ENCODE results near the gene CCDC197.
A peak's percentile ranks its signal among the peaks of the same experiment; 100 is the strongest.

Gene CCDC197

DNA sequence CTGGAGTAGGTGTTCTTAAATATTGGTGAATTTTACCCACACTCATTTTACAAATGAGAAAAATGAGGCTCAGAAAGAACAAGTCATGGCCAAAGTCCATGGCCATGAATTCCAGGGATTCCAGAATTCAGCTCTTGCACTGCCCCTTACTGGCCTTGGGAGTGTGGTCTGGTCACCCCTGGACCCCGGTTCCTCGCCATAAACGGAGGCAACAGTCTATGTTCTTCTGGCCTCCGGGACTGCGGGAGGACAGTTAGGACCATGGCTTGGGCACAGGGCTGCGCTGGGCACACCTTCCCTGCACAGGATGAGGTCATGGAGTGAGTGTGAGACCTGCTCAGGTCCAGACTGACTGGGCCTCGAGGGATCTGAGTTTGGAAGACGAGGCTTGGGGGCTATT lies 6.9 kb downstream of the CCDC197 start:
- no peak for DNase-seq
- no peaks in the 10 kb centered on the region for H3K79me2 ChIP-seq (ENCODE audit: low read length)
- no peak for TF ChIP-seq CTCF (IDR thresholded peaks at IDR 0.05; ENCODE audit: low read length)
- no peak for TF ChIP-seq EZH2 (optimal IDR thresholded peaks at IDR 0.05; ENCODE audit: low read depth, low read length)
- TF ChIP-seq EZH2phosphoT487 (IDR thresholded peaks at IDR 0.05; ENCODE audit: low read length) = no peak
- no peak overlapping the region for H3K4me2 ChIP-seq (ENCODE audit: low read depth, low read length)
- peaks cover 14% of the 10 kb centered on the region for H3K4me1 ChIP-seq (ENCODE audit: low read length)
- no peaks in the 10 kb centered on the region for H3K9me2 ChIP-seq (replicated peaks; ENCODE audit: insufficient read depth, low read length)
- H3K36me3 ChIP-seq (replicated peaks; ENCODE audit: insufficient read depth, low read length) = no peaks in the 10 kb centered on the region
- H3K27me3 ChIP-seq (replicated peaks; ENCODE audit: insufficient read depth, low read length) = no peaks in the 10 kb centered on the region
- H3K9me3 ChIP-seq (replicated peaks; ENCODE audit: insufficient read depth, low read length) = no peaks in the 10 kb centered on the region
- H3K9ac ChIP-seq (ENCODE audit: low read length) = no peak overlapping the region
- H3K4me3 ChIP-seq (ENCODE audit: low read length) = no peak overlapping the region
- no peak overlapping the region for H2AFZ ChIP-seq (ENCODE audit: low read length)
- no peaks in the 10 kb centered on the region for H4K20me1 ChIP-seq (ENCODE audit: insufficient read depth, low read length)
- H3K27ac ChIP-seq (ENCODE audit: low read length) = no peak overlapping the region
- peaks cover 10% of the 10 kb centered on the region; the same call in 1 of the 2 replicates for H3F3A ChIP-seq (ENCODE audit: insufficient read depth, low read length)

GRCh38 chr14:94005324-94006073 lies 8.4 kb downstream of the CCDC197 start:
- Histone ChIP-seq H3K9me3 (replicated peaks; ENCODE audit: insufficient read depth, low read length) (no peaks in the 10 kb centered on the region), H2AFZ (ENCODE audit: low read length) (no peak overlapping the region), H3K4me3 (ENCODE audit: low read length) (no peak overlapping the region), H3K27me3 (replicated peaks; ENCODE audit: insufficient read depth, low read length) (no peaks in the 10 kb centered on the region), H3K36me3 (replicated peaks; ENCODE audit: insufficient read depth, low read length) (no peaks in the 10 kb centered on the region), H3K4me2 (ENCODE audit: low read depth, low read length) (no peak overlapping the region), H3K9me2 (replicated peaks; ENCODE audit: insufficient read depth, low read length) (no peaks in the 10 kb centered on the region), H3K4me1 (ENCODE audit: low read length) (peaks cover 23% of the 10 kb centered on the region), H3K79me2 (ENCODE audit: low read length) (no peaks in the 10 kb centered on the region), H3K9ac (ENCODE audit: low read length) (no peak overlapping the region), H3F3A (ENCODE audit: insufficient read depth, low read length) (peaks cover 20% of the 10 kb centered on the region), H3K27ac (ENCODE audit: low read length) (no peak overlapping the region), H4K20me1 (ENCODE audit: insufficient read depth, low read length) (no peaks in the 10 kb centered on the region)
- TF ChIP-seq EZH2 (optimal IDR thresholded peaks at IDR 0.05; ENCODE audit: low read depth, low read length) (no peak), CTCF (IDR thresholded peaks at IDR 0.05; ENCODE audit: low read length) (peak; percentile 29)
- no peak for DNase-seq

DNA sequence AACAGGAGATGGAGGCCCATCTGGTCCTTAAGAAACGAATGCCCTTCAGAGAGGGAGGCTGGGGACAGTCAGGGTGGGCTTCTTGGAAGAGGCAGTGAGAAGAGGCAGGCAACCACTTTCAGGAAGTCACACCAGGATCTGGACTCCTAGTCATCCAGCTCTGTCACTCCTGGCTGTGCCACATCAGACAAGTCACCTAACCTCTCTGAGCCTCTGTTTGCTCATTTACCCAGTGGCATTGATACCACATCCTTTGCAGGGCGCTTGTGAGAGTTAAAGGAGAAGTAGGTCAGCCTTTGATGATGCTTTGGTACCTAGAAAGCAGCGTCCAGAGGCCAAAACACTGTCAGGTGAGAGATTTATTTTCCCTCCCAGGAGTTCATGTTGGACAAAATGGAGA lies 11.1 kb downstream of the CCDC197 start:
- no peaks in the 10 kb centered on the region for H3K27me3 ChIP-seq (replicated peaks; ENCODE audit: insufficient read depth, low read length)
- no peaks in the 10 kb centered on the region for H3K9me2 ChIP-seq (replicated peaks; ENCODE audit: insufficient read depth, low read length)
- no peaks in the 10 kb centered on the region for H4K20me1 ChIP-seq (ENCODE audit: insufficient read depth, low read length)
- H3K79me2 ChIP-seq (ENCODE audit: low read length) = no peaks in the 10 kb centered on the region
- H3K4me2 ChIP-seq (ENCODE audit: low read depth, low read length) = no peak overlapping the region
- peaks cover 35% of the 10 kb centered on the region for H3K4me1 ChIP-seq (ENCODE audit: low read length)
- H3K36me3 ChIP-seq (replicated peaks; ENCODE audit: insufficient read depth, low read length) = no peaks in the 10 kb centered on the region
- peaks cover 33% of the 10 kb centered on the region for H3F3A ChIP-seq (ENCODE audit: insufficient read depth, low read length)
- no peak overlapping the region for H3K9ac ChIP-seq (ENCODE audit: low read length)
- H3K4me3 ChIP-seq (ENCODE audit: low read length) = no peak overlapping the region
- no peak overlapping the region for H2AFZ ChIP-seq (ENCODE audit: low read length)
- H3K9me3 ChIP-seq (replicated peaks; ENCODE audit: insufficient read depth, low read length) = no peaks in the 10 kb centered on the region
- H3K27ac ChIP-seq (ENCODE audit: low read length) = peak overlapping the region; percentile 96; the same call in 1 of the 2 replicates
- no peak for DNase-seq
- no peak for TF ChIP-seq CTCF (IDR thresholded peaks at IDR 0.05; ENCODE audit: low read length)
- TF ChIP-seq EZH2phosphoT487 (IDR thresholded peaks at IDR 0.05; ENCODE audit: low read length) = no peak
- no peak for TF ChIP-seq EZH2 (optimal IDR thresholded peaks at IDR 0.05; ENCODE audit: low read depth, low read length)
